HCT116 (cell line): ENCODE measurements around the gene SLITRK1. TPM values are rescaled to one million over a fixed set of nuclear protein-coding genes. Genes with fewer than 3 reads are reported as not detected.

Experiments
- ATAC-seq: fragments of 200-7000 bp; cut with Tn5 transposase; 2 replicates; pipeline ENCODE4 v1.9.1; 2020; ENCODE audit warnings: mild to moderate bottlenecking, moderate library complexity
- BruUV-seq: library from RNA; stranded (reverse); fragments of 400-500 nt; replicated peaks from 2 replicates; lab custom pipeline; 2021; lab: Mats Ljungman, UMichigan
- CTCF ChIA-PET: fragments of 300-600 bp; sonication (Branson Sonifier 250); formaldehyde crosslinking; loops from one replicate; lab custom pipeline; 2021; ENCODE audit warnings: antibody characterized with exemption; lab: Charles Lee
- POLR2A ChIA-PET: fragments of 300-600, 350-600 bp; sonication (Branson Sonifier 250); formaldehyde crosslinking; loops from one replicate; lab custom pipeline; 2021; ENCODE audit warnings: antibody characterized with exemption; lab: Charles Lee
- RAD21 ChIA-PET, 2 experiments: fragments of 300-600 bp; sonication (Branson Sonifier 250); formaldehyde crosslinking; loops; one replicate each; lab custom pipeline; 2023; ENCODE audit warnings: low total read pairs in 2 of 2; ENCODE audit not compliant: uncharacterized antibody in 2 of 2, unreplicated experiment in 2 of 2, low non-redundant PET in 1 of 2; lab: Charles Lee
- DNase-seq: peaks from one replicate; pipeline ENCODE4 v3.0.0-alpha.2; 2010; ENCODE audit warnings: low read depth, low spot score
- H2AFZ ChIP-seq: fragments of 200-600 bp; shearing (Covaris generic), sonication (generic); 2 replicates; pipeline ENCODE4 v1.6.1; 2017; ENCODE audit warnings: low read depth, mixed run types, mixed read lengths, antibody characterized with exemption, low read length; ENCODE audit not compliant: poor library complexity, severe bottlenecking
- H3K27ac ChIP-seq: 2 replicates; pipeline ENCODE4 v1.5.1; 2012; ENCODE audit warnings: low read depth, low read length
- H3K27me3 ChIP-seq: fragments of 200-600 bp; sonication (generic); 2 replicates; pipeline ENCODE4 v1.6.1; 2016; ENCODE audit warnings: mixed run types, low read length, mixed read lengths; ENCODE audit not compliant: insufficient read depth
- H3K36me3 ChIP-seq, 2 experiments: fragments of 200-500 bp in 1 of 2; fragments of 200-600 bp in 1 of 2; sonication (Bioruptor generic) in 1 of 2; sonication (generic) in 1 of 2; 2 replicates each; pipeline versions ENCODE4 v1.5.1 to v1.6.1; 2014 to 2016; ENCODE audit warnings: low read length in 2 of 2, inconsistent platforms in 1 of 2, mixed read lengths in 1 of 2, mixed run types in 1 of 2; ENCODE audit not compliant: insufficient read depth in 2 of 2, control insufficient read depth in 1 of 2
- H3K4me1 ChIP-seq, 2 experiments: fragments of 200-600 bp in 1 of 2; sonication (generic) in 1 of 2; 2 replicates each; pipeline versions ENCODE4 v1.5.1 to v1.6.1; 2012 to 2017; ENCODE audit warnings: low read length in 2 of 2, inconsistent platforms in 1 of 2, mild to moderate bottlenecking in 1 of 2, mixed read lengths in 1 of 2, mixed run types in 1 of 2, moderate library complexity in 1 of 2; ENCODE audit not compliant: insufficient read depth in 2 of 2, control insufficient read depth in 1 of 2
- H3K4me2 ChIP-seq: fragments of 200-600 bp; sonication (generic); 2 replicates; pipeline ENCODE4 v1.6.1; 2017; ENCODE audit warnings: mixed run types, low read length, mixed read lengths
- H3K4me3 ChIP-seq, 2 experiments: fragments of 200-600 bp in 1 of 2; sonication (generic) in 1 of 2; replicated peaks in 1 of 2; 2 replicates each; pipeline ENCODE4 v1.5.1; 2011 to 2016; ENCODE audit warnings: low read length in 2 of 2, control low read depth in 1 of 2, low read depth in 1 of 2, mild to moderate bottlenecking in 1 of 2, mixed read lengths in 1 of 2, mixed run types in 1 of 2
- H3K79me2 ChIP-seq: fragments of 200-600 bp; sonication (generic); 2 replicates; pipeline ENCODE4 v1.6.1; 2017; ENCODE audit warnings: mild to moderate bottlenecking, mixed run types, low read length, moderate library complexity, mixed read lengths; ENCODE audit not compliant: insufficient read depth
- H3K9ac ChIP-seq: fragments of 200-600 bp; sonication (generic); 2 replicates; pipeline ENCODE4 v1.6.1; 2016; ENCODE audit warnings: low read length, mixed read lengths
- H3K9me2 ChIP-seq: fragments of 200-600 bp; sonication (generic), shearing (Covaris generic); 2 replicates; pipeline ENCODE4 v1.6.1; 2017; ENCODE audit warnings: mixed run types, mild to moderate bottlenecking, moderate library complexity; ENCODE audit not compliant: insufficient read depth
- H3K9me3 ChIP-seq, 2 experiments: fragments of 200-500 bp in 1 of 2; fragments of 200-600 bp in 1 of 2; sonication (Bioruptor generic) in 1 of 2; sonication (generic) in 1 of 2; 2 replicates each; pipeline ENCODE4 v1.6.1; 2014 to 2017; ENCODE audit warnings: low read length in 2 of 2, mixed read lengths in 2 of 2, inconsistent platforms in 1 of 2, low read depth in 1 of 2, mild to moderate bottlenecking in 1 of 2, mixed run types in 1 of 2, moderate library complexity in 1 of 2; ENCODE audit not compliant: control insufficient read depth in 1 of 2, insufficient read depth in 1 of 2
- H4K20me1 ChIP-seq: fragments of 200-600 bp; sonication (generic), shearing (Covaris generic); 2 replicates; pipeline ENCODE4 v1.6.1; 2017; ENCODE audit warnings: mixed run types, mild to moderate bottlenecking, moderate library complexity; ENCODE audit not compliant: insufficient read depth
- CBX3 ChIP-seq: IDR thresholded peaks from 2 replicates; pipeline ENCODE4 v1.6.1; 2012; ENCODE audit warnings: low read depth
- EZH2 ChIP-seq: fragments of 200-600 bp; sonication (generic); IDR thresholded peaks from 2 replicates; pipeline ENCODE4 v1.6.1; 2017; ENCODE audit warnings: antibody characterized with exemption, mixed run types
- MAX ChIP-seq: IDR thresholded peaks from 2 replicates; pipeline ENCODE4 v1.6.1; 2012
- POLR2A ChIP-seq: IDR thresholded peaks from 2 replicates; pipeline ENCODE4 v1.7.0; 2011; ENCODE audit warnings: borderline replicate concordance; ENCODE audit not compliant: insufficient read depth, insufficient read length; ENCODE audit errors: extremely low read depth
- SIN3A ChIP-seq: IDR thresholded peaks from 2 replicates; pipeline ENCODE4 v1.6.1; 2012; ENCODE audit warnings: low read depth
- SP1 ChIP-seq: IDR thresholded peaks from 2 replicates; pipeline ENCODE4 v1.6.1; 2012; ENCODE audit warnings: low read depth
- SRF ChIP-seq: IDR thresholded peaks from 2 replicates; pipeline ENCODE4 v1.6.1; 2012; ENCODE audit warnings: low read depth
- TCF7L2 ChIP-seq: IDR thresholded peaks from 2 replicates; pipeline ENCODE4 v1.7.0; 2011; ENCODE audit warnings: borderline replicate concordance, inconsistent platforms; ENCODE audit not compliant: insufficient read depth, insufficient read length; ENCODE audit errors: extremely low read depth
- YY1 ChIP-seq: IDR thresholded peaks from 2 replicates; pipeline ENCODE4 v1.6.1; 2011; ENCODE audit warnings: low read length, low read depth, moderate library complexity, mild to moderate bottlenecking; ENCODE audit not compliant: insufficient replicate concordance; ENCODE audit errors: extremely low read depth
- ZFX ChIP-seq: fragments of 450-650 bp; IDR thresholded peaks from 2 replicates; pipeline ENCODE4 v1.6.1; 2017
- ZNF274 ChIP-seq: fragments of 200-500 bp; sonication (Bioruptor generic); IDR thresholded peaks from 2 replicates; pipeline ENCODE4 v1.6.1; 2014; ENCODE audit warnings: mild to moderate bottlenecking, low read depth, low read length, inconsistent platforms
- intact Hi-C: fragments of 100-400 bp; cut with micrococcal nuclease; formaldehyde crosslinking; loops from 2 replicates; pipeline ENCODE4 v1.10.0; 2022
- total RNA-seq: library from RNA; stranded (reverse); gene quantifications from one replicate; pipeline ENCODE4 v1.2.1, GENCODE V29; 2021; ENCODE audit not compliant: unreplicated experiment
- TF ChIP-seq, protein P1 (sequence below): IDR thresholded peaks from 2 replicates; pipeline ENCODE4 v1.6.1; 2012
- TF ChIP-seq, protein P2 (sequence below): IDR thresholded peaks from 2 replicates; pipeline ENCODE4 v1.6.1; 2012; ENCODE audit warnings: low read depth
- TF ChIP-seq, protein P3 (sequence below): IDR thresholded peaks from 2 replicates; pipeline ENCODE4 v1.6.1; 2011; ENCODE audit warnings: mild to moderate bottlenecking, low read length, moderate library complexity; ENCODE audit not compliant: insufficient replicate concordance; ENCODE audit errors: extremely low read depth

Gene SLITRK1
- total RNA-seq, 1 experiment from 2014 or later, result not detected

- H4K20me1 ChIP-seq, result no peaks in the 10 kb centered on the region
- H3K9ac ChIP-seq, result no peak overlapping the region
- no peak for DNase-seq
- H3K79me2 ChIP-seq, result no peaks in the 10 kb centered on the region
- RAD21 ChIA-PET, result no interaction called here
- no peak overlapping the region for H2AFZ ChIP-seq
- H3K4me2 ChIP-seq, result no peak overlapping the region
- H3K27ac ChIP-seq, result no peak overlapping the region
- no peaks in the 10 kb centered on the region for H3K9me3 ChIP-seq
- TF ChIP-seq TCF7L2 (no peak), CBX3 (no peak), ZFX (no peak), POLR2A (no peak)
- TF ChIP-seq, protein P1, sequence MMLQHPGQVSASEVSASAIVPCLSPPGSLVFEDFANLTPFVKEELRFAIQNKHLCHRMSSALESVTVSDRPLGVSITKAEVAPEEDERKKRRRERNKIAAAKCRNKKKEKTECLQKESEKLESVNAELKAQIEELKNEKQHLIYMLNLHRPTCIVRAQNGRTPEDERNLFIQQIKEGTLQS, result no peak
- TF ChIP-seq, protein P2, sequence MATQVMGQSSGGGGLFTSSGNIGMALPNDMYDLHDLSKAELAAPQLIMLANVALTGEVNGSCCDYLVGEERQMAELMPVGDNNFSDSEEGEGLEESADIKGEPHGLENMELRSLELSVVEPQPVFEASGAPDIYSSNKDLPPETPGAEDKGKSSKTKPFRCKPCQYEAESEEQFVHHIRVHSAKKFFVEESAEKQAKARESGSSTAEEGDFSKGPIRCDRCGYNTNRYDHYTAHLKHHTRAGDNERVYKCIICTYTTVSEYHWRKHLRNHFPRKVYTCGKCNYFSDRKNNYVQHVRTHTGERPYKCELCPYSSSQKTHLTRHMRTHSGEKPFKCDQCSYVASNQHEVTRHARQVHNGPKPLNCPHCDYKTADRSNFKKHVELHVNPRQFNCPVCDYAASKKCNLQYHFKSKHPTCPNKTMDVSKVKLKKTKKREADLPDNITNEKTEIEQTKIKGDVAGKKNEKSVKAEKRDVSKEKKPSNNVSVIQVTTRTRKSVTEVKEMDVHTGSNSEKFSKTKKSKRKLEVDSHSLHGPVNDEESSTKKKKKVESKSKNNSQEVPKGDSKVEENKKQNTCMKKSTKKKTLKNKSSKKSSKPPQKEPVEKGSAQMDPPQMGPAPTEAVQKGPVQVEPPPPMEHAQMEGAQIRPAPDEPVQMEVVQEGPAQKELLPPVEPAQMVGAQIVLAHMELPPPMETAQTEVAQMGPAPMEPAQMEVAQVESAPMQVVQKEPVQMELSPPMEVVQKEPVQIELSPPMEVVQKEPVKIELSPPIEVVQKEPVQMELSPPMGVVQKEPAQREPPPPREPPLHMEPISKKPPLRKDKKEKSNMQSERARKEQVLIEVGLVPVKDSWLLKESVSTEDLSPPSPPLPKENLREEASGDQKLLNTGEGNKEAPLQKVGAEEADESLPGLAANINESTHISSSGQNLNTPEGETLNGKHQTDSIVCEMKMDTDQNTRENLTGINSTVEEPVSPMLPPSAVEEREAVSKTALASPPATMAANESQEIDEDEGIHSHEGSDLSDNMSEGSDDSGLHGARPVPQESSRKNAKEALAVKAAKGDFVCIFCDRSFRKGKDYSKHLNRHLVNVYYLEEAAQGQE, result no peak
- CTCF ChIA-PET, result no interaction called here
- intact Hi-C loops, result no loop called here
- BruUV-seq, result no TSS peak
- H3K4me3 ChIP-seq, result no peak overlapping the region
- ATAC-seq, result no peak
- no peaks in the 10 kb centered on the region for H3K27me3 ChIP-seq
- no peaks in the 10 kb centered on the region for H3K4me1 ChIP-seq
- POLR2A ChIA-PET, result no interaction called here
- no peaks in the 10 kb centered on the region; the same call in 1 of the 2 replicates for H3K9me2 ChIP-seq
- no peaks in the 10 kb centered on the region for H3K36me3 ChIP-seq
These were observed 5.7 kb downstream of the SLITRK1 start for GRCh38 chr13:83876546-83876945.

GRCh38 chr13:83867708-83868107 lies 14.6 kb downstream of the SLITRK1 start:
- Histone ChIP-seq H3K27me3 (no peaks in the 10 kb centered on the region), H3K79me2 (no peaks in the 10 kb centered on the region), H3K9me3 (no peaks in the 10 kb centered on the region), H3K27ac (no peak overlapping the region), H3K36me3 (no peaks in the 10 kb centered on the region), H3K4me1 (no peaks in the 10 kb centered on the region), H3K4me3 (no peak overlapping the region), H3K9ac (no peak overlapping the region), H4K20me1 (no peaks in the 10 kb centered on the region), H2AFZ (no peak overlapping the region), H3K9me2 (no peaks in the 10 kb centered on the region), H3K4me2 (no peak overlapping the region)
- no peak for ATAC-seq
- TF ChIP-seq SP1, result no peak
- no peak for TF ChIP-seq SIN3A
- no peak for TF ChIP-seq YY1
- TF ChIP-seq, protein P1, result no peak
- TF ChIP-seq POLR2A, result no peak
- TF ChIP-seq ZNF274, result no peak
- no peak for TF ChIP-seq CBX3
- TF ChIP-seq, protein P3, sequence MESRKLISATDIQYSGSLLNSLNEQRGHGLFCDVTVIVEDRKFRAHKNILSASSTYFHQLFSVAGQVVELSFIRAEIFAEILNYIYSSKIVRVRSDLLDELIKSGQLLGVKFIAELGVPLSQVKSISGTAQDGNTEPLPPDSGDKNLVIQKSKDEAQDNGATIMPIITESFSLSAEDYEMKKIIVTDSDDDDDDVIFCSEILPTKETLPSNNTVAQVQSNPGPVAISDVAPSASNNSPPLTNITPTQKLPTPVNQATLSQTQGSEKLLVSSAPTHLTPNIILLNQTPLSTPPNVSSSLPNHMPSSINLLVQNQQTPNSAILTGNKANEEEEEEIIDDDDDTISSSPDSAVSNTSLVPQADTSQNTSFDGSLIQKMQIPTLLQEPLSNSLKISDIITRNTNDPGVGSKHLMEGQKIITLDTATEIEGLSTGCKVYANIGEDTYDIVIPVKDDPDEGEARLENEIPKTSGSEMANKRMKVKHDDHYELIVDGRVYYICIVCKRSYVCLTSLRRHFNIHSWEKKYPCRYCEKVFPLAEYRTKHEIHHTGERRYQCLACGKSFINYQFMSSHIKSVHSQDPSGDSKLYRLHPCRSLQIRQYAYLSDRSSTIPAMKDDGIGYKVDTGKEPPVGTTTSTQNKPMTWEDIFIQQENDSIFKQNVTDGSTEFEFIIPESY, result no peak
- no peak for TF ChIP-seq MAX
- TF ChIP-seq EZH2, result no peak
- no peak for TF ChIP-seq ZFX
- no peak for TF ChIP-seq SRF
- RAD21 ChIA-PET, result no interaction called here
- POLR2A ChIA-PET, result no interaction called here
- no TSS peak for BruUV-seq
- CTCF ChIA-PET, result no interaction called here
- intact Hi-C loops, result no loop called here
- no peak for DNase-seq
